ENCODE data around the gene ISG20L2.

Gene ISG20L2

DNA sequence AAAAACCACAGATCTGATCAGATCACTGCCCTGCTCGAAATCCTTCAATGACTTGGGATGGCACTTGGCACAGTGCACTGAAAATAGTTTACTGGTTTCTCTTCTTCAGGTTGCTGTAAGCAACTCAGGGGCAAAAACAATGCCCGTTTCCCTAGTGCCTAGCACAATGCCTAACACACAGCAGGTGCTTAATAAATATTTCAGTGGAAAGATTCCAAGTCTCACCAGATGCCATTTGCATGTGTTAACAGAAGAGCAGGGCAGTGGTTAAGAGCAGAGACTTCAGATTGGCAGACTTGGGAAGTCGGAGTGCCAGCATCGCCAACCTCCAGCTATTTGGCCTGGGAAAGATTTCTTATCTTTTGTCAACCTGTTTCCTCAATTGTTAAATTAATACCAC is 11.2 kb downstream of the ISG20L2 start:
- TF ChIP-seq, protein P1, sequence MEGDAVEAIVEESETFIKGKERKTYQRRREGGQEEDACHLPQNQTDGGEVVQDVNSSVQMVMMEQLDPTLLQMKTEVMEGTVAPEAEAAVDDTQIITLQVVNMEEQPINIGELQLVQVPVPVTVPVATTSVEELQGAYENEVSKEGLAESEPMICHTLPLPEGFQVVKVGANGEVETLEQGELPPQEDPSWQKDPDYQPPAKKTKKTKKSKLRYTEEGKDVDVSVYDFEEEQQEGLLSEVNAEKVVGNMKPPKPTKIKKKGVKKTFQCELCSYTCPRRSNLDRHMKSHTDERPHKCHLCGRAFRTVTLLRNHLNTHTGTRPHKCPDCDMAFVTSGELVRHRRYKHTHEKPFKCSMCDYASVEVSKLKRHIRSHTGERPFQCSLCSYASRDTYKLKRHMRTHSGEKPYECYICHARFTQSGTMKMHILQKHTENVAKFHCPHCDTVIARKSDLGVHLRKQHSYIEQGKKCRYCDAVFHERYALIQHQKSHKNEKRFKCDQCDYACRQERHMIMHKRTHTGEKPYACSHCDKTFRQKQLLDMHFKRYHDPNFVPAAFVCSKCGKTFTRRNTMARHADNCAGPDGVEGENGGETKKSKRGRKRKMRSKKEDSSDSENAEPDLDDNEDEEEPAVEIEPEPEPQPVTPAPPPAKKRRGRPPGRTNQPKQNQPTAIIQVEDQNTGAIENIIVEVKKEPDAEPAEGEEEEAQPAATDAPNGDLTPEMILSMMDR (IDR thresholded peaks at IDR 0.05; ENCODE audit: extremely low read depth, missing control alignments) = no peak
- no peak for DNase-seq (ENCODE audit: low spot score)

DNA sequence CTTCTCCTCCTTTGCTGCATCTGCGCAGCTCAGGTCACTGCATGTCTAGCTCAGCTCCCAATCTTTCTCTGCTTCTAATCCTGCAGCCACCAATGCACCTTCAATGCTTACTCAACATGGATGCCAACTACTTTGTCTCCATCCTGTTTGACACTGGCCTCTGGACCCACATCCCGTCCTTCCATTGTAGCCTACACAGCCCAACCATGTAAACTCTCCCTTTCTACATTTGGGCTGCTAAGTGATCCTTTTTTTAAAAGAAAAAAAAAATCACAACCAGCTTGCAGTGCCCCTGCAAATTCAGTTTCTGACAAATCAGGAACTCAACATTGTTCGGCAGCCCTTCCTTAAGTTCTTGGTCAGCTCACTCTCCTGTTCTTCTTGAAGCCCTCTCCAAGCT is 13.7 kb downstream of the ISG20L2 start:
- TF ChIP-seq, protein P1 (IDR thresholded peaks at IDR 0.05; ENCODE audit: extremely low read depth, missing control alignments) = no peak
- DNase-seq (ENCODE audit: low spot score) = no peak

DNA sequence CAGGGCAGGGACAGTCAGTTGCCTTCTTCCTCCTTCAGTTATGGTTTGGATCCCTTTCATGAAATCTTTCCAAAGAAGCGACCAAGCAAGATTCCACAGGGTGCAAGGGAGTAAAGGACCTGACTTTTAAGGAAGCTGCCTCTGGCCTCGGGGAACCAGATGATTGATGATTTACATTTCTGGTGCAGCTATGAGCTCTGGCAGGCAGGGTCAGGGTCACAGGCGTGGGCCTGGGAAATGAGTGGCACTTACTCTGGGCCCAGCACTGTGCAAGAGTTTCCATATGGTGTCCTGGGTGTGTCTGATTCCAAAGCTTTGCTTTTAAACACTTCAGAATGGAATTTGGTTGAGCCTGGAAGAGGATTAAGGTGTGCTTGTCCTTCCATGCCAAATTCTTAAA is 15.9 kb downstream of the ISG20L2 start:
- TF ChIP-seq, protein P1 (IDR thresholded peaks at IDR 0.05; ENCODE audit: extremely low read depth, missing control alignments) = no peak
- no peak for DNase-seq (ENCODE audit: low spot score)

DNA sequence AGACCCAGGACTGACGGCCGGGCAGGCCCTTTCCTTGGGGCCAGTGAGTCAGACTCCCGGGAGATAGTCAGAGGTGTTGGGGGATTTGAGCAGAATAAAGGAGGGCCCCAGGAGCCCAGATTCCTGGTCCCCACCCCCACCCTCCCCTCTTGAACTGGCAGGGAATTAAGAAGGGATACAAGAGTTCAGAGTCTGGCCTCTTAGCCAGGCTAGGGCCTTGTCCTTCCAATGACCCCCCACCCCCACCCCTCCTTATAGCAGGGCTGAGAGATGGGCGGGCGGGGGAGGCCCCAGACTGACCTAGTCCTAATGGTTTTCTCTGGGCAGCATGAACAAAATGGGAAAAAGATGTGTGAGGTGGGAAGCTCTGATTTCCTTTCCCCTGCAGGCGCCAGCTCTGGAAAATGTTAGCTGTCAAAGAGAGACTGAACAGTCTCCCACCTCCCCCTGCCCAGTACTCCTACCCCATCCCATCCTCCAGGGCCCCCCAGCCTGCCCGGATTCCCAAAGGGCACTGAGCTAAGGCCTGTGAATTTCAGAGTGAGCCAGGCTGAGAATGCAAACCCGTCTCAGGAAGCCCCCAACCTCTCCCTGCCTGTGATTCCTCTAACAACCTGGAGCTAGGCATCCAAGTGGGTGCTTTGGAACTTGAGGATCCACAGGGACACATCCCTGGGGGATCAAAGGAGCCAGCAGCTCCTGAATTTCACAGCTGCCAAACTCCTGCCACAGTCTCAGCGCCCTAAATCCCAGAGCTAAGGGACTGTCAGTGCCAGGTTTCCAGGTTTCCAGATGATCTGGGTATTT is 17.4 kb downstream of the ISG20L2 start:
- DNase-seq (ENCODE audit: low spot score) = no peak
- TF ChIP-seq, protein P1 (IDR thresholded peaks at IDR 0.05; ENCODE audit: extremely low read depth, missing control alignments) = no peak

DNA sequence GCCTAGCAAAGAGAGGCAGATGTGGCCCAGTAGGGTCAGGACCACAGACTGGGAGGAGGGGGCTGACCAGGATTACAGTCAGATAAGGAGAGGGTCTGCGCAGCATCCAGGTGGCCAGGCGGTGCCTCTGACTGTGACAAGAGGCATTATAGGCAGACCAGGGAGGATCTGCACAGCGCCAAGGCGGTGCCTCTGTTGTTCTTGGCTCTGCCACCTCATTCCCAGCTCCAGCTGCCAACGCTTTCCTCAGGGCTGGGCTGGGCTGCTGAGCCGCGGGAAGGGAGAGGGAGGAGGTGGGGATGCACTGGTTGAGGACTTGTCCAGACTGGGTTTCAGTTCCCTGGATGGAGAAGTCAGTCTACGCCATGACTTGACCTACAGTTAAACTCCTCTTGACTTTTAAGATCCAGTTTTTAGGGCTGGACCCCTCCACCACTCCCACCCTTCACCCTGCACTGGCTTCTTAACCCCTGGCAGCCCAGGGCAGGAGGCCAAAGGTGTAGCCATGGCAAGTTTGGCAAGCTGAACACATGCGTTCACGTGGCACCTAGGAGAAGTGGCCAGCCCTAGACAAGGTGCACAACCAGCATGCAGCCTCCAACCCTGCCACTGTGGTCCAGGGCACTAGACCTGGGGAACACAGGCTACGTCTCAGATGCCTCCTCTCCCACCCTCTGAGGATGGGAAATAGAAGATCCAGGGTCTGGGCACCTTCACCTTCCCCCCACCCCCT is 18.6 kb downstream of the ISG20L2 start:
- no peak for DNase-seq (ENCODE audit: low spot score)
- TF ChIP-seq, protein P1 (IDR thresholded peaks at IDR 0.05; ENCODE audit: extremely low read depth, missing control alignments) = no peak

DNA sequence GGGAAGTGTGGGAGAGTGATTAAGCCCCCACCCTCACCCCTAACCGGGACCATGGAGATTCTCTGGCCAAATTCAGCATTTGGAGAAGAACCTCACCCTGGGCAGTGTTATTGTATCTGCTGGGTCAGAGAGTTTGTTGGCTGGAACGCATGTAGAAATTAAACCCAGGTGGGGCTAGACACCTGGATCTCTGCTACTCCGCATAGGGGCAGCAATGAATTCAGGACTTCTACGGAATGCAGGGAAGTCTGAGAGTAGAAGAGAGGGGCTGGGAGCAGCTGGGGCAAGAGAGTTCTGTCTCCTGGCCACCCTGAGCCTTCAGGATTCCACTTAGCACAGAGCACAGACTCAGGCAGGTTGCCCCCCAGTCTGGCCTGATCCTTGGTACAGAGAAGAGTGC is 19.5 kb downstream of the ISG20L2 start:
- DNase-seq (ENCODE audit: low spot score) = no peak
- TF ChIP-seq, protein P1 (IDR thresholded peaks at IDR 0.05; ENCODE audit: extremely low read depth, missing control alignments) = no peak

DNA sequence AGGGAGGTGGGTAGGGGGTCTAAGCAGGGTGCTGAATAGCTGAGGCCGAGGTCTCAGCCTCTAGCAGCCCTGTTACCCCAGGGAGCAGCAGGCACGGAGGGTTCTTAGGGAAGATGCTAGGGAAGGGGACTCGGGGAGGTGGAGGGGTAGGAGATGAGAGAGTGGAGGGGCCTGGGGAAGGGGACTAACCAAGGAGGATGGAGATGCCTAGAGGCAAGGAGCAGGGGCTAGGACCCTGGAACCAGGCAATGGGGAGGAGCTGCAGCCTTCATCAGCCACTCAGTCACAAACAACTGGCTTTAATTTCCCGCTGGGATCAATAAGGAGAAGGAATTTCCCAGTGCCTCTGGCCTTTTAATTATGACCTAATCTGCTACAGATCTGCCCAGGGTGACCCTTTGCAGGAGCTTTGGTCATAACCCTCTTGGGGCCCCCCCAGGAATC is 20.3 kb downstream of the ISG20L2 start:
- TF ChIP-seq, protein P1 (IDR thresholded peaks at IDR 0.05; ENCODE audit: extremely low read depth, missing control alignments) = no peak
- DNase-seq (ENCODE audit: low spot score) = no peak
